HG02981 (cell line): ENCODE measurements around the gene LMX1A.

Experiments used
- ATAC-seq: cut with Tn5 transposase; IDR thresholded peaks from one replicate; pipeline ENCODE4 v1.9.1; 2021; ENCODE audit warnings: mild to moderate bottlenecking, moderate library complexity; ENCODE audit not compliant: unreplicated experiment

LMX1A gene

DNA sequence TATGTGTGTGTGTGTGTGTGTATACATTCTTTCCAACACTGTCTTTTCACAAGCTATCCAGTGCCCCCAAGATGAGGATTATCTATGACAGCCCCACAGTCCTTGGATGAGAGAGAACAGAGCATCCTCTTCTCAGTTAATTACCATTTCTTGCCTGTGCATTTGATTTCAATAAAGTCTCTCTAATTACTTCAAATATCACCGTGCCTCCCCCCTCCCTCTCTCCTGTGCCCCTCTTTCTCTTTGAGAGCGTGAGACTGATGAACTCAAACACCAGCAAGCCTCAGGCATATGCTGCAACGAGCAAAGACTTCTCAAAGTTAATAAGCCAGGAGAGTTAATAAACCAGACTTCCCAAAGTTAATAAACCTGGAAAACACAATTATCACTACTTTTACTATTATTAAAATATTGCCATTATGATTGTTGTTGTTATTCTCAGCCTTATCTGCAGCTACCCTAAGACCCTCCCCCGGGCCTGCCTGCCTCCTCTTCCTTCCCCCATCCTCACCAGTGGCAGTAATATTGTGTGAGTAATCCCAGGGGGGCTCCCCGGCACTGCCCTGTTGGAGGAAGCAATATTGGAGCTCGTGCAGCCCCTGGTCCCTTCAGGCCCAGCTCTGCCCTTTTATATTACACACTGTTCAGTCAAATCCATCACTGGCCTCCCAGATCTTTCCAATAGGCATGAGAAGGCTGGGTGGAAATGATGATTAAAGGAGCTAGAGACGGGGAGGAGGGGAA, 30.9 kb downstream of the LMX1A start:
- ATAC-seq, result no peak

DNA sequence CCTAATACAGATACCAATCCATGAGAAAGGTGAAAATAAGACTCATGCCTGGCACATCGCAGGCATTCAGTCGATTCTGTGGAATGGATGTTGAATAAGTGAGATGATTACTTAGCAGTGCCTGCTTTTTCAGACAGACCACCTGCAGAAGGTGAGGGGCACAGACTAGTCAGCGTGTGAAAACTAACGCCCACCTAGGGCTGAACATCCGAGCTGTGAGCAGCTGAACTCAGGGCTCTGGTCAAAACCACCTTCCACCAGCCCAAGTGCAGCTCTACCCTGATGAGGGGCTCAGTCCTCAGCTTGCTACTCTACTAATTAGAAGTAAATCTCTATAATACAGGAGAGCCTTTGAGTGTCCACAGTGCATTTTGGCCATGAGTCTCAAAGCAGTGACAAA, 32.5 kb downstream of the LMX1A start:
- no peak for ATAC-seq

DNA sequence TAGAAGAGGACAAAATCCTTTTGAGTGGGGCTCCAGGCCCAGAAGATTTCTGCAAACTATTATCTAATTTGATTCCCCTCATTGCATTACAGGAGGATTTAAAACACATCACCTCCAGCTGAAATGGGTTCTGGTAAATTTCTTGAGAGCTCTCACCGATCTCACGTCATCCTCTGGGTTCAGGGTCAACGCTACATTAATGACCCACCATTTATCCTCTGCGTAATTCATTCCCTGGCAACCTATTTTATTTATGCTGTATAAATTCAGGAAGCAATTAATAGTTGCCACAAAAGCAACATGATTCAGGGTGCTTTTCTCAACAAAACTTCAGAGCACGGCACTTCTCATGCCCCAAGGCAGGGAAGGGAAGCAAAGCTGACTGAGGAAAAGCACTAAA, 38.9 kb downstream of the LMX1A start:
- no peak for ATAC-seq

DNA sequence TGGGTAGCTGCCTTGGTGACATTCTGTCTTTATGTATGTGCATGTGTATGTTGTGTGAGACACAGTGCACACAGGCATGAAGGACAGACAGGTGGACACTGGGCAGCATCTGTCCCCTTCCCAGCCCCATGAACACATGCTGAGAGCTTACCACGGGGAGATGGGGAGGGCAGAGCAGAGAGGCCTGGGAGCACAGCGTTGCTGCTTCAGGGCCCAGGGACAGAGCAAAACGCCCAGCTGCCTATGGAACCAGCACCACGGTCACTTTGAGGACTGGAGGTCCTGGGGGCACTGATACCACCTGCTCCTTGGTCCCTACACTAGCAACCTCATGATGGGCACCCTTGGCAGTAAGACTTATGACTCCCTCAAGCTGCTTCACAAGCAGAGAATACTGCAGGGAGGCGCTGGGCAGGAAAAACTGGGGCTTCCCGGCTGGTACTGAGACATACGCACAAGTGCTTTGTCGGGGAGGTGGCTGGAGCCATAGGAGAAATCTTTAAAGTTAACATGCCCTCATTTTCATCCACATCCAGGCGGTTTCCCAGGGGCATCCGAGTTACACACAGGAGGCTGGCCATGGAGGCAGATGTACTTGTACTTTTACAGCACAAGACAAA, 40.3 kb downstream of the LMX1A start:
- ATAC-seq, result no peak

DNA sequence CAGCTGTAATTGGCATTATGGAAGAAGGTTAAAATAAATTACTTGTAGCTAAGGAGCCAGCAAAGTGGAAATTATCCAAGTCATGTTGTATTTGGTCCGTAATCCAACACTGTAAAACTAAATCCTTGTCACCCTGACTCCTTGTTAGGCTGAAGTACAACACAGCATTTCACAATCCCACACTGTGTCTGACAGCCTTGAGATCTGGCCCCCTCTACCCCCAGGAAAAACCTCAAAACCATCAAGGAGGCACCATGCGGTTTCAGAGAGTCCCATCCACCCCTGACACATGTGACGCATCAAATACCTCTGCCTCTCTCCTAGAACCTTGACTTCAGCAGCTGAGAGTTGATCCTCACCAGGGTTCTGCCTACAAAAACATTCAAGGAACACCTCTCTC, 41.0 kb downstream of the LMX1A start:
- no peak for ATAC-seq

DNA sequence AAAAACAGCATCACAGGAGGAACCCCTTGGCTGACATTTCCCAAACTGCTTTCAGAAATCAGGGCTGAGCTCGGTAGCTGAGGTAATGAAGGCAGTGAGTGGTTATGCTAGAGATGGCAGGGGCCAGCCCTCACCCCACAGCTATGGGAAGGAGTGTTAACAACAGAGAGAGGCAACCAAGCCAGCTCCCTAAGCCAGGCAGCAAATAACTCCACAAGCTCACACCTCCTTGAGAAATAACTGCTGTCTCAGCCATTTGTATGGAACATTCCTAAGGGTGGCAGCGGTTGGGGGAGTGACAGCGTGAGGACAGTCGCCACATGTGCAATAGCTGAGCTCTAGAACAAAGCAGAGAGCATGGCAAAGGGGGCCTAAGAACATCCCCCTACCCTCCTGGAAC, 42.6 kb downstream of the LMX1A start:
- ATAC-seq, result no peak

DNA sequence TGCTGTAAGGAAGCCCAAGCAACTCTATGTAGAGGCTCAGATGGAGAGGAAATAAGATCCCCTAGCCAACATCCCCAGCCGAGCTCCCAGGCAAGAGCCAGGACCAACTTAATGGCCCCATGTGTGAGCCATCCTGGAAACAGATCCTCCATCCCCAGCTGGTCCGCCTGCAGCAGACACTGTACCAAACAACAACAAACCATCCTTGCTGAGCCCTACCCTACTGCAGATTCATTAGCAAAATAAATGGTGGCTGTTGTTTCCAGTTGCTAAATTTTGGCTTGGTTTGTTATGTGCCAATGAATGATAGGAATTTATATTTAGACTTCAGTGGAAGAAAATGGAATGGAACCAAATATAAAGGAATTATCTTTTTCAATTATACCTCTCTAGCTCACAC, 43.9 kb downstream of the LMX1A start:
- ATAC-seq, result no peak

DNA sequence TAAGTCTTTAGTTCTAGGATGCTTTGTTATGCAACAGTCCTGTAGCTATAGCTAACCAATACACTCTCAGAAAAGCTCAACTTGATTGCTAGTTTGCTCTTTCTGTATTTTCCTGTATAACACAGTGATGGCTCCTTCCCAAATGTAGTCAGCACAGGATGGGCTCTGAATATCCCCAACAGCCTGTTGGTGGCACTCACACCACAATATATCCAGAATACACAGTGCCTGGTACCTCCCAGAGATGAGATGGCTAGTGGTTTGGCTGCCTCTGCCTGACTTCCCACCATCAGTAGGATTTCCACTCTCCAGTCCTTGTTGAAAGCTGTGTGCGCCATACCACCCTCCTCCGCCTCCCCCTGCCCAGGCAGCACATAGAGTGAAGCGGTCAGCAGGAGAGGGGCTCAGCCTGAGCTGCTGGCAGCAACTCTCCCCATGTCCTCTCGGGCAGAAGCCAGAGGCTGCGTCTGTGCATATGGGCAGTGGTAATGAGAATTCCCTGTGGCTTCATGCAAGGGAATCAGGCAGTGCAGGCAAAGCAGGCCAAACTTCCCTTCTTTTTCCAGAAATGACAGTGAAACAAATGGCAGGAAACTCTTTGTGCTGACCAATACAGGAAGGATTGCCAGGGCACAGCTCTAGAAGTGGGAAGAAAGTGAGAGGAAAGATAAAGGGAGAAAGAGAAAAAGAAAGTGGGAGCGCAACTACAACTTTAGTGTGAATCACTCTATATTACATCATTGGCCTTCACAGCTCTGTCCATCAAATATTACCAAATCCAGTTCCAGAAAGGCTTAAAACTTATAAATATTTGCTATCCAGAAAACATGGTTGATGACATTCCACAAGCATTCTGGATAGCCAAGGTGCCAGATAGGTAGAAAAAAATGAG, 49.7 kb downstream of the LMX1A start:
- ATAC-seq, result no peak

DNA sequence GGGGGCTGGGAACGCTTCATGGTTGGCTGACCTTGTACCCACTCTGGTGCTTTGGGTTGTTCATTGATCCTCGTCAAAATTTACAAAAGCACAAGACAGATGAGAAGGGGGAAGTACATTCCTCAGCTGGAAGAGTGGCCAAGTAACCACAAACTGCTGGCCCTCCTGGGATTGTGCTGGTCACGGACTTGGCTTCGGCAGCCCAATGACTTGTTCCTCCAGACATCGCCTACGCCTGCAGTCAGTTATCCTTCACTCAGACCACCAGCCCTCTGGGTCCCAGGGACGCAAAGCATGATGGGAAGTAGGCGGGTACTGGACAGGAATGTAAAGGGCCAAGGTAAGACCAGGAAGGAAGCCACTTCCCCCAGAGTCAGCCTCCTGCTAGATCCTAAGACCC, 53.1 kb downstream of the LMX1A start:
- no peak for ATAC-seq

DNA sequence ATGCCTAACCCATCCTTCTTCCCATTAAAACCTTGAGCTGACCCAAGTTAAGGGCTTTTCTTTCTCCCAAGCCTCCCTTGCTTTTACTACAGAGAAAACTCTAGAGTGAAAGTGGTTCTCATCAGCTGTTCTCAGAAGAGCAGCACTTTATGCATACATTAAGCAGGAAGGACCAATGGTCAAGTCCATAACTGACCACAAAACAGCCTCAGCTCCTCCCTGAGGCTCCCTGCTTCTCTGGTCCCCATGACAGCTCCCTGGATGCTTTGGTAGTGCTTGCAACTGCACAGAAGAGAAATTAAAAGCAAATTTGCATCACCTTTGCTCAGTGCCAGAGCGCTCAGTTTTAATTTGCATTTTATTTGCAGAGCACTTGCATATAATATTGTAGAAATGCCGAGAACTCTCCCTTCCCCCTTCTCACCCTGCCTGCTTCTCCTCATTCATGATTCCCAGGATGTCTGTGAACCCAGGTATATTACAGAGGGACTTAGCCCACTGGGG, 56.1 kb downstream of the LMX1A start:
- ATAC-seq, result no peak

DNA sequence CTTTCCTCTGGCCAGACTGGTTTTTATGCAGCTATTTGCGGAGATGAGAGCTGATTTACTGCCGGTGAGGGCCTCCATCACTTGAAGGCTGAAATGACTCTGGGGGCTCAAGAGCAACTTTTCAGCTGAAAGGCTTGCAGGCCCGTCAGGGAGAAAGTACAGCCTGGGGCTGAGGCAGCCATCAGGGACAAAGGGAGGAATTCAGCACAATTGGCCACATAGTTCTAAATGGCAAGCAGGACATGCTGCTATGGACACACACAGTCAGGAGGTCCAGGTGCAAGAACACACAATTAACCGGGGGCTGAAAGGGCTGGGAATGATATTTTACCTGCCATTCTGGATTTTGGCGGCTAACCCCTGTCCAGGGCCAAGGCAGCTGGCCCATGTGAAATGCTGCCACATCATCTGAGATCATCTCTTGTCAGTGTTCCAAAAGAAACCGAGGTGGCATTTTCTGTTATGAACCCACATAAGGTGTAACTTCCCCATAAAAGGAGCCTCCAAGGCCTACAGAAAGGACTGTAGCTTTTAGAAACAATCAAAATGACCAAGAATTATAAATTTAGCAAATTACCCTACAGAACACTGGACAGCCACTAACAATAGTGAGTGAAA, 58.2 kb downstream of the LMX1A start:
- no peak for ATAC-seq

DNA sequence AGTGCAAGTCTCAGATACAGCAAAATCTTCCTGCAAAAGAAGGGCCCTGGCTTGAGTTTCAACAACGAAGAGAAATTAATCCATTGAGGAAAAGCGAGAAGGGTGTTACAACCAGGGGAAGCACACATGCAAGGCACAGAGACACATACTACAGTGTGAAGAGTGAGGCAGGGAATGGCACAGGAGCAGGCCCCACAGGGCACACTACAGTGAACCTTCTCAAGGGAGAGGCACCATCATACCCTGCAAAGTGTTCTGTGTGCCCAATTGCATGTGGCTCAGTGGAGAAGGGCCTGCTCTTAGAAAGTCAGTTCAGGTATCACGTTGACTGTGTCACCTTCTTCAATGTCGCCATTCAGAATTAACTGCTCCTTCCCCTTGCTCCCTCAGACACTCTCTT, 60.3 kb downstream of the LMX1A start:
- ATAC-seq, result no peak

DNA sequence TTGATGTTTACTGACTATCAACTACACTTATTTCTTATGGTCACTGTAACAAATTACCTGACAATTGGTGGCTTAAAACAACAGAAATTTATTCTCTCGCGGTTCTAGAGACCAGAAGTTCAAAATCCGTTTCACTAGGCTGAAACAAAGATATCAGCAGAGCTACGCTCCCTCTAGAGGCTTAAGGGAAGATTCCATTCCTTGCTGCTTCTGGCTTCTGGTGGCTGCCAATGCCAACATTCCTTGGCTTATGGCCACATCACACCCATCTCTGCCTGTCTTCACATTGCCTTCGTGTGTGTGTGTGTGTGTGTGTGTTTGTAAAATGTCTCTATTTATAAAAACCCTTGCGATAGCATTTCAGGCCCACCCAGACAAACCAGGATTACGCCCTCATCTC, 66.4 kb downstream of the LMX1A start:
- no peak for ATAC-seq

DNA sequence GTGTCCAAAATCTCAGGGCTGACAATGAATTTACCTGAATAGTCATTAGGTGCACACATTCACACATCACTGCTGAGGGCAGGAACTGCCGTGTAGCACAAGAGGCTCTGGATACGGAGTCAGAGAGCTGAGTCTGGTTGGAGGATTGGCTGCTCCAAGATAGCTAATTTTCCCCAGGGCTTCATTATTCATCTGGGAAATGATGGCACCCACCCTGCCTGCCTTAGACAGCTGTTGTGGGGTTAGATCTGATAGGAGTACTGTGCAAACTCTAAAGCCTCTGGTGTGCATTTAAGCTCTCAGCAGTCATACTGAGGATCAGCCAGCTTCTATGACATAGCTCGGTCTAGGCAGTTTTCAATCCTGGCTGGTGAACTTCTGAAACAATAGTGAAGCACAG, 67.0 kb downstream of the LMX1A start:
- ATAC-seq, result no peak

DNA sequence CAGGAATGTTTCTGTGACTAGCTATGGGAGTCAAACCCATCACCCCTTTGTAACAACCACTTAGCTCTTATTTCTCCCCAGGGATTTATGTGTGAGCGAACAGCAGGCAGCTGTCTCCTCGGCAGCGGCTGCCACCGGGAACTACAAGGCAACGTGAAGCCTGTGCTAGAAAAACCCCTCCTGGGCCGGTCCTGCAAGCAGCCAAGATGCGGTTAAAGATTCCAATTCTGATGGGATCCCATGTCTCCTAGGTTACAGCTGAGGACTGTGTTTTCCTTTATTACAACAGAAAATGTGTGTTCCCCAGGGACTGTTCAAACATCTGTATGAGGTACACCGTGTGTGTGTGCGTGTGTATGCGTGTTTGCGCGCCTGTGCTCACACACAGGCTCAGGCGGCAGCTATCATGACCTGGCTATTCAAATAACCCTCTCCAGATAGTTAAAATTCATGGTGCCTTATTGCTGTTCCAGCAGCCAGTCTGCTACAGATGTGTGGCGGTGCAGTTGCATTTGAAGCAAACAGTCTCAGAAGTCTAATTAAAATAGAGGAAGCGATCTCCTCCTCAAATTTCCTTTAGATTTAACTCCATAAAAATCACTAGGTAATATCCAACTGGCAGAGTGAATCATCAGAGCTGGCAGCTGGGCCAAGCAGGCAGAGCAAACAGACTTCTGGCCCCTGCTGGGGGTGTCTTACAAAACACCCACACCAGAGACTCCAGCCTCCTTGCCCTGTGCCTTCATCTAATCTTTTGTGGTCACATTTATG, 68.0 kb downstream of the LMX1A start:
- ATAC-seq, result no peak

DNA sequence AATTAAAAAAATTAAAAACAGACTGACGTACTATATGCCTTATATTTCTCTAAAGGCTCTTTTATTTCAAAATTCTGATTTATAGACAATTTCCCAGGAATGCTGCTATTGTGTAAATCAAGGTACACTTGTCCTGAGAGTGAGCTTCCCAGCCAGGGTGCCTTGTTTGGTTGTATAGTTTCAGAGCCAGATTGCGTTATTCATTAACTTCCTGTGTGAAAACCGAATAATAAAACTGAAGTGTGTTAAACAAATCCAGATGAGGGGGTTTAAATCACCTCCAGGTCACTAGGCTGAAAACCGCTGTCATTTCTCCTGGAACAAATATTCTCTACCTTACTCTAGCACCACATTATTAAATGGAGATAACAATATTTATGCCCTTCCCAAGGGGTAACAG, 68.7 kb downstream of the LMX1A start:
- no peak for ATAC-seq

DNA sequence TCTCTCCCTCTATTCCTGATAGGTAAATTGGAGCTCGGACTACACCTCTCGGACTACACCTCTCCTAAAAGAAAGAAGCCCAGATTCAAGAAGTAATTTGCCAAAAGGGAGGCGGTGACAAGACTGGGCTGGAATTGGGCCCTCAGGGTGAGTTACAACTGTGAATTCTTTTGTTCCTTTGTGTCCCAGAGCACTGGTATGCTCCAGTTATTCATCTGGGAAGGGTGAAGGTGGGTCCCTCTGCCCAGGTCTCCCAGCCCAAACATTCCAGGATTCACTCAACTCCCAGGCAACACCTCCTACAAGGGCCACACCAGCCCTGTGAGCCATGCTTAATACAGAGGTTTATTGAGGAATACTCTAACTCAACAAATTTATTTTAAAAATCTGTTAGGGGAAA, 69.2 kb downstream of the LMX1A start:
- no peak for ATAC-seq

DNA sequence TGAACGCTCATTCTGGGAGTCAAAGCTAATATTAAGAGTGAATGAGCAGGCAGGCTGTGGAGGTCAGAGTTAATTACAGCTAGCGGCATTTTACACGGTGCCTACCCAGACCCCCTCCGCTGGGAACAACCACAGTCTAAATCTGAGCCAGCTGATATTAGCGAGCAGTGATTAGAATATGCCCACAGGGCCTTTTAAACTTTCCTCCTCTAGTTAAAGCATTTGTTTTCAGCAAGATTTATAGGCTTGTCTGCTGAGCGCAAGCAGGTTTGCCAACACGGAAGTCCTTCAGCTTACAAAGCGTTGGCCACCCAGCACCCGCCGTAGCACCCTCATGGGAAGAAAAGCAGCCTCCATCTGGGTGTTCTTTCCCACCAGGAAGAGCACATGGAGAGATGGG, 72.1 kb downstream of the LMX1A start:
- no peak for ATAC-seq

DNA sequence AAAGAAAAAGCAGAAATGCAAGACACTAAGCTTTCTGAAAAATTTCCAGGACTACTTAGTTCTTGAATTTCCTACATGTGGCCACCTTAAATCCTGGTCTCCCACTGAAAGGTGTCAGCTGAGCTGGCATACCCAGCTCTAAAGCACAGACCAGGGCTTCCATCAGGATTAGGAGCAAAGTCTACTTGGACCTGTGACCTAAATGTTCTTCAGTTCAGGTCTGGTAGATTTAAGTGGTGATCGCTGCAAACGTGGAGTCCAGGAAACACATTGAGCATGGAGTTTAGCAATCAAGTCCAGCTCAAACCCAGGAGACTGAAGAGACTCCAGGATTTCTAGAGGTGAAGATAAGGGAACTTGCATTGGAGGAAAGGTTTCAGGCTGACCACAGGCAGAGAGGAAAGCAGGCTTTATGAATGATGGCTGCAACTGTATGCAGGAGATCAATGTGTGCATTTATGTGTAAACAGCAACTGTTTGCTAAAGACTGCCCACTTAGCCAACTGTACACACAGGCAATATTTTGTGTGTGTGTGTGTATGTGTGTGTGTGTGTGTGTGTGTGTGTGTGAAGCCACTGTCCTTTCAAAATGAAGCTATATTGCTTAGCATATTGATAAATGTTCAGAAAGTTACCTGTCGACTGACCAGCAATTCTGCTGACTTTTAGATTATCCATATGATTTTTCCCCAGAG, 75.2 kb downstream of the LMX1A start:
- ATAC-seq, result no peak

DNA sequence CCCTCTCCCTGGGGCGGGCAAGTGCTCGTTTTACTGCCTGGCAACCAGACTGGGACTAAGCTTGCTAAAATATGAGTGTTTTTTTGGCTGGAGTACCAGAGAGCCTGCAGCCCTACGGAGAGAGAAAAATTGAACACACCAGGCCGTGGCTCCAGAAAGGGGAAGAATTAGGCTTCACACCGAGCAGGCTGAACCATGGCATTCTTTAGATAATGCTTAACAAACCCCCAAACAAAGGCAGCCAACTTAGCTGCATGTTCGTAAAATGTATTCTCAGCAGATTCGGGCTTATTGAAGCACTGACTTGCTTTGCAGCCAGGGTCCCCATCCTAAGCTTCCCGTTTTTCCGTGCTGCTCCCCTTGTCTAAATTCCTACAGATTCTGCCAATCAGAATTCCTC, 76.6 kb downstream of the LMX1A start:
- ATAC-seq, result no peak
